Posterior vena cava (tissue), 2 donors: ENCODE measurements around the gene DMD. TPM values are rescaled to one million over a fixed set of nuclear protein-coding genes. Genes with fewer than 3 reads are reported as not detected.

Source experiments
- DNase-seq: peaks from one replicate; pipeline ENCODE4 v3.0.0-alpha.2; 2020; ENCODE audit warnings: low spot score
- intact Hi-C, 2 donors: fragments of 100-400 bp; cut with DNase I; formaldehyde crosslinking; loops; one replicate each; pipeline versions ENCODE4 v1.14.1 to v1.14.2; 2022 to 2023
- total RNA-seq, 2 donors: library from RNA; stranded (reverse); fragmentation: NEBNext Ultra II Directional; extraction: Animal tissue kit (Norgen Biotek cat#: 25700); gene quantifications; one replicate each; pipeline ENCODE4 v1.2.1, GENCODE V29; 2021
- donor health status: DM: yes; HTN: yes; CAD: no.
- donor health status: DM: yes; HTN: yes; CAD: no.

DMD gene
- total RNA-seq, 2 donors from 2014 or later: 132 to 139 TPM

- no peak for DNase-seq
These were observed 1026.2 kb downstream of the DMD start for GRCh38 chrX:32185160-32185559.

DNA sequence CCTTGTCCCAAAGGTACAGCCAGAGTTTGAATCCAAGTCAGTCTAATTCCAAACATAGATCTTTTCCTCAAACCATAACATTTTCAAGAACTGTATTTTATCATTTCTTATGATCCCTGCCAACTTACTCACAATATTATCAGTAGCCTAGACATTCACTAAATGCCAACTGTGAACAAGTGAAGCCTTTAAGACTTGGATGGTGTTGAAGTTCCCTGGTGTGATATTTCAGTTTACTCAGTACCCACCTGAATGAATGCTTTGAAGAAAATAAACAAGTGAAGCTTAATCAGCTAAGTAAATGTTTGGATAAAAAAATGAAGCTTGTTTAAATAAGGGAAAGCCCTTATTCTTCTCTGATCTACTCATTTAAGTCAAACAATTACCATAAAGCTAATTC is 1028.3 kb downstream of the DMD start:
- DNase-seq: no peak
- intact Hi-C loops: no loop called here

More at GRCh38 chrX:32185160-32185559, 1026.2 kb downstream of the DMD start:
- intact Hi-C loops: no loop called here

DNA sequence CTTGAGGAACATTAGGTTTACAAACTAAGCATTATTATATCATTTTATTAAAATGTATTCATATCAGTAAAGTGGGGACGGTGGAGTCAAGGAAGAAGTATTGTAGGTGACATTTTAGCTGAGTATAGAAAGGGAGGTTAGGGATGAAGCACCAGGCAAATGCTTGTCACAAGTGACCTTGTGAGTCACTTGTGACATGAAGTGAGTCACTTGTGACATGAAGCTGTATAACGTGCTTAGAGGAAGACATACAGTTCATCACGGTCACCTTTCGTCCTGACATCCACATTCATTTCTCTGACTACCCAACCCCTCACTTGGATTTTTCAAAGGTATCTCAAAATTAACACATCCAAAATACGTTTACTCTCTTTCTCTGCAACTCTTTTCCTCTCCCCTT is 1034.8 kb downstream of the DMD start:
- intact Hi-C loops: no loop called here
- no peak for DNase-seq

GRCh38 chrX:32170481-32170880 is 1040.9 kb downstream of the DMD start:
- intact Hi-C loops: no loop called here

DNA sequence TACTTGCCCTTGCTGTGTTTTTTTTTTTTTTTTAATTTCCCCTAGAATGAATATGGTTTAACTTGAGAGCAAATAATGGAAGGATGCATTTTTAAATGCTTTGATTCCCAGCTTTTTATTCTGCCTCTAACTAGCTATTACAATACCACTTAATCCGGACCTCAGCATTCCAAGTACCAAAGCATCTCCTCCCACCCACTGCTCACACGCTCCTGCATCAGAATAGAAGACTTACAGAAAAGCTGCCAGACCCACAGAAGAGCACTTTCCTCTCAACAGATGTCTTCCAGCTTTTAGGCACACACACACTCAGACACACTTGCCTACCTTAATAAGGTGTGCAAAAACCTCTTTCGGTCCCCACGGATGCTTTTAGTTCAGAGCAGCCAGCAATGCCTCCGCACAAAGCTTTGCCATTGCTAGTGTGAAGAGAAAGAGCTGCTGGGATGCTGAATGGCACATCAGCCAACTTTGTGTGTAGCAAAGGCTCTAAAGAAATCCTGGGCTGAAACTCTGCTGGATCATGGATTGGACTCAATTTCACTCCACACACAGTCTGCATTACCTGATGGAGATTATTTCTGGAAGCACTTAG is 1056.2 kb downstream of the DMD start:
- no peak for DNase-seq
- intact Hi-C loops: no loop called here

More at GRCh38 chrX:32170481-32170880, 1040.9 kb downstream of the DMD start:
- DNase-seq: no peak

GRCh38 chrX:32153585-32153984 is 1057.8 kb downstream of the DMD start:
- DNase-seq: no peak
- intact Hi-C loops: no loop called here

GRCh38 chrX:32150141-32150540 is 1061.2 kb downstream of the DMD start:
- intact Hi-C loops: loop anchor here in 1 of 2 donors (2.0 kb wide), 1 partner anchor 43 kb away; no protein-coding TSS in a partner anchor
- DNase-seq: no peak

- no peak for DNase-seq
- intact Hi-C loops: no loop called here
These were observed 1069.5 kb downstream of the DMD start for GRCh38 chrX:32141841-32142240.

DNA sequence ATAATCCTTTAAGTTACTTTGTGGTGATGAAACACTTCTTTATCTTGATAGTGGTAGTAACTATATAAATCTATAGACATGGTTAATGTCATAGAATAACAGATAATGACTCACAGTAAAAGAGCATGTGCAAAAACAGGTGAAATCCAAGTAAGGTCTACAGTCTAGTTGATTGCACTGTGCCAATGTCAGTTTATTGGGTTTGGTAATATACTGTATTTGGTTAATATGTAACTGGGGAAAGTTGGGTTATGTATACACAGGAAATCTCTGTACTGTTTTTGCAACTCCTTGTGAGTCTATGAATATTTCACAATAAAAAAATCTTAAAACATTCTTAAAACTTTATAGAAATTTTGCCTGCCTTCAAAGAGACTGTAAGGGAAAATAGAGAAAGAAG is 1071.9 kb downstream of the DMD start:
- intact Hi-C loops: no loop called here
- DNase-seq: no peak

DNA sequence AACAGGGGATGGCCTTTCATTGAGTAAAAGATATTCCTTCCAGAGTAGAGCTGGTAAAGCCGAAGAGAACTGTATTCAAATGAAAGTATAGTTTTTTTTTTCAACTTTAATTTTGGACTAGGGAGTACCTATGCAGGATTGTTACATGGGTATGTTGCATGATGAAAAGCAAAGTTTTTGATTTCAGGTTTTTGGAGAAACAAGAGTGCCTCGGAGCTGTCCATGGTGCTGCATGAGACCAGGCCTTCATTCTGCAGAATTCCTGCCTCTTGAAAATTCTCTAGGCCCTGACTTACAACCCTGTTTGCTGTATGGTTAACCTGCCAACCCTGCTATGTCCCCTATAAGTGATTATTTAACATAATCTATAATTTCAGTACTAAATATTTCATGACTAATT is 1073.8 kb downstream of the DMD start:
- no peak for DNase-seq
- intact Hi-C loops: no loop called here

GRCh38 chrX:32126997-32127396 is 1084.4 kb downstream of the DMD start:
- intact Hi-C loops: no loop called here
- DNase-seq: no peak

GRCh38 chrX:32118832-32119231 is 1092.5 kb downstream of the DMD start:
- intact Hi-C loops: no loop called here
- DNase-seq: no peak

GRCh38 chrX:32116047-32116446 is 1095.3 kb downstream of the DMD start:
- DNase-seq: no peak
- intact Hi-C loops: no loop called here

DNA sequence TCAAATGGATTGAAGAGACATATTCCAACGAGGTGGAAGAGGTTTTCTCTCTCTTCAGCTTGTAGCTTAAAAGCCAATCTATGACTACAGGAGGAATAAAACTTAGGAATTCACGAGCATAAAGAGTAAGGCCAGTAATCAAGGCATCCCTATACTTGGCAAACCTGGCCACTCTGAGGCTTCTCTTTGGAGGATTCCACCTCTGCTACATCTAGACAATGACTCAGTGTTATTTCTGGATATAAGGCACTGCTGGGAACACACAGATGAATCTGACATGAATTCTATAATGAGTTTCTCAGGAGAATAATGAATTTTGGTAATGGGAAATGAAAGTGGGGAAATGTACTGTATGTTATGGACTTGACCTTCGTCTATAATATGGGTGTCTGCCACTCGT is 1123.7 kb downstream of the DMD start:
- no peak for DNase-seq
- intact Hi-C loops: no loop called here

DNA sequence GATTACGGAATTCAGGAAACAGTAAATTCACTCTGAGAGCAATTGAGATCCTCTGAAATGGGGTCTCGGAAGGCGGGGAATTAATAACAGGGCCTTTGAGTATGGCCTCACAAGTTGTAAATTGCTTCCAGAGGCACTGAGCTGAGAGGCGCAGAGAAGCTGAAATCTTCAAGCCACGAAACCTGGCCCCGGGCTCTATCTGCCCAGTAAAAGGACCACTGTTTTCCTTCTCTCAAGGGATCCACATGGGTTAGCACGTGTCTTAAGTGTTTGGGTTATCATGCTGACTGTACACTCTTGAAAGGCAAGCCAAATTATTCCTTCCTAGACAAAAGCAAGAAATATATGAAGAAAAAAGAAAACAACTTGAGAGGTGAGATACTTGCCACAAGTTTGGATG is 1126.6 kb downstream of the DMD start:
- intact Hi-C loops: no loop called here

GRCh38 chrX:32048285-32048684 is 1163.1 kb downstream of the DMD start:
- intact Hi-C loops: no loop called here
- DNase-seq: no peak

More for the DNA sequence above, 1126.6 kb downstream of the DMD start:
- DNase-seq: no peak

DNA sequence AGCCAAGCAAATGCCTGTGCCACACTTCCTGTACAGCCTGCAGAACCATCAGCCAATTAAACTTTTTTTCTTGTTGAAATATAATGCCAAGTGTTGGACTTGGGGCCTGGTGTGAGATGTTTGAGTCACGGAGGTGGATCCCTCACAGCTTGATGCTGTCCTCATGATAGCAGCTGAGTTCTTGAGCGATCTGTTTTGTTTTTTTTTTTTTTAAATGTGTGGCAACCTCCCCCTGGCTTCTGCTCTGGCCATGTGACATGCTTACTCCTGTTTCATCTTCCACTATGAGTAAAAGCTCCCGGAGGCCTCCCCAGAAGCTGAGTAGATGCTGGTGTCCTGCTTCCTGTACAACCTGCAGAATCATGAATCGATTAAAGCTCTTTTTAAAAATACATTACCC is 1166.2 kb downstream of the DMD start:
- DNase-seq: no peak
- intact Hi-C loops: no loop called here

- DNase-seq: no peak
- intact Hi-C loops: no loop called here
These were observed 1170.2 kb downstream of the DMD start for GRCh38 chrX:32041181-32041580.

- DNase-seq: no peak
- intact Hi-C loops: no loop called here
These were observed 1184.6 kb downstream of the DMD start for GRCh38 chrX:32026772-32027171.

- DNase-seq: peak; percentile 71
- intact Hi-C loops: no loop called here
These were observed 1187.3 kb downstream of the DMD start for GRCh38 chrX:32024072-32024471.

DNA sequence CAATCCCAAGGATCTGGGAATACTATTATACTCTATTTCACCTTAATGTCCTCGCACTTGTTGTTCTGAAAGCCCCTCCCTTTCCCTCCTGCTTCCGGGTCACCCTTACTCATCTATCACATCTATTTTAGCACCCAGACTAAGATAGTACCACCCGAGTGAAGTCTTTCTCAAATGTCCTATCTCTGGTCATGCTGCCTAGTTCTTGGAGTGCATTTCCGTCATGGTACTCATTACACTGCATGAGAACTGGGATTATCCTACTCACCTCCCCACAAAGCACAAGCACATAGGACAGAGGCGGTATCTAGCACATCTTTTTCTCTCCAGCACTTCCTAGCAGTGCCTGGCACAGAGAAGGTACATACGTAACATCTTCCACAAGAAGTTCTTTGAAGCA is 1195.2 kb downstream of the DMD start:
- DNase-seq: no peak

GRCh38 chrX:32010948-32011347 is 1200.4 kb downstream of the DMD start:
- intact Hi-C loops: no loop called here
- no peak for DNase-seq

More for the DNA sequence above, 1195.2 kb downstream of the DMD start:
- intact Hi-C loops: no loop called here
